ENCODE data around the gene PFDN1. TPM values are rescaled to one million over a fixed set of nuclear protein-coding genes. Genes with fewer than 3 reads are reported as not detected.
A peak's percentile ranks its signal among the peaks of the same experiment; 100 is the strongest.

PFDN1 gene
- total and polyA plus RNA-seq, 3 donors from 2014 or later = 62.4 to 185 (median 156) TPM

DNA sequence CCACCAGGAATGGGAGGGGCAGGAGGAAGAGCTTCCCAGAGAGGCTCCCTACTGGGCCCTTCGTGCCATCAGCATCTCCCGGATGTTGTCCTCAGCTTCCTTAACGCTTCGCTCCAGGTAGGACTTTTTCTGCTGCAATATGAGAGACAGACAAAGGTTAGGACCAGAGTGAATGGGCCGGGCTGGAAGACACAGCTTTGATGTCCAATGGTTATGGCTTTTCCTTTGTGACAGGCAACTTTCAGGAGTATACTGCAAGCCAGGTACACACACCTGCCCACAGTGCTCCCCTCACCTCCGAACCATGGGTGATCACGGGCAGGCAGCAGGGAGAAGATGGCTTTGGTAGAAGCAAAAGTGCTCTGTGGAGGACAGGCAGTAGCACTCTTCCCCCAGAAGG lies 57.0 kb downstream of the PFDN1 start:
- WGBS, 2 donors = 73 to 85% methylated on average over 7 of the region's 7 CpGs
- Histone ChIP-seq H3K9me3 (no peaks in the 10 kb centered on the region), H3K36me3 (ENCODE audit: low read depth, missing control alignments) (no peaks in the 10 kb centered on the region), H3K27me3 (no peaks in the 10 kb centered on the region), H3K4me3 (no peak overlapping the region), H3K27ac (peak overlapping the region; percentile 45 to 73), H3K4me1 (peaks cover 34% of the 10 kb centered on the region)
- no peak for DNase-seq
- TF ChIP-seq CTCF (IDR thresholded peaks at IDR 0.05) (no peak), POLR2A (IDR thresholded peaks at IDR 0.05) (no peak)
- intact Hi-C loops (cut with DNase I; ENCODE audit: low total_unique reads) = no loop called here

DNA sequence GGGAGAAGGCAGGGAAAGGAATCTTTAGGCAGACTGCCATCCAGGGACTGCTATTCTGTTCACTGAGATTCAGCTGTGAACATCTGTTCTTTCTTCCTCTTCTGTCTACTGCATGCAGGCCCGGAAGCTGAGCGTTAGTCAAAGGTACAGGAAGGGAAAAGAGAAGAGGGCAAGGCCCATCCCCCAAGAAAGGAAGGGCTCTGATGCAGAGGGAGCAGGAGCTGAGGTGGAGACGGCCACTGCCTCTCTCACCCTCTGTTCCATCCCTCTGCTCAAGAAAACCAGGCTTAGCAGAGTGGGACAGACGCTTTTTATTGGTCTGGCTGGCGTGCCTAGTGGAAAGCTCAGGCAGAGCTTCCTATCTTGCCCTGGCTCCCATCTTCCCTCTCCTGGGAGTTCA lies 57.6 kb downstream of the PFDN1 start:
- 66 to 72% methylated on average over 5 of the region's 5 CpGs for WGBS, 2 donors
- no peak for DNase-seq
- intact Hi-C loops (cut with DNase I; ENCODE audit: low total_unique reads) = no loop called here
- Histone ChIP-seq H3K27ac (peak overlapping the region; percentile 45 to 73), H3K27me3 (no peaks in the 10 kb centered on the region), H3K4me3 (no peak overlapping the region), H3K36me3 (ENCODE audit: low read depth, missing control alignments) (no peaks in the 10 kb centered on the region), H3K9me3 (no peaks in the 10 kb centered on the region), H3K4me1 (peaks cover 36% of the 10 kb centered on the region)
- no peak for TF ChIP-seq CTCF (IDR thresholded peaks at IDR 0.05)

DNA sequence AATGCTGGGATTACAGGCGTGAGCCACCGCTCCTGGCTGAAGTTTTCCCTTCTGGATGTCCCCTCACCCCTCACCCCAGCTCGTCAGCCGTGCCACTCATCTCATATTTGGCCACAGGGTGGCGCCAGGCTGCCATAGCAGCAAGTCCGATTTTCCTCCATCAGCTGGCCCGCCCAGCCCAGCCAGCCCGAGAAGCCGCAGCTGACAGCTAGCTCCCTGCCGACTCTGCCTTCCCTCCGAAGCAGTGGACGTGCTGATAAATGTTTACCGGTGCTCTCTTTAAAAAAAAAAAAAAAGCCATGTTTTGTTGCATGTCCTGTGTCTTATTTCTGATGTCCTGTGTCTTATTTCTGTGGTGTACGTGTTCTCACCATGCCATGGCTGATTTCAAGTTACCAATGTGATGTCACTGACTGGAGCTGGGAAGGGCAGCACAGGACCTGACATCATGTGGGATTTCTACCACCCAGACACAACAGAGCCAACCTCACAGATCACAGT lies 58.3 kb downstream of the PFDN1 start:
- TF ChIP-seq CTCF (IDR thresholded peaks at IDR 0.05) = peak; percentile 90 to 94 (median 90)
- no peak for TF ChIP-seq POLR2A (IDR thresholded peaks at IDR 0.05)
- Histone ChIP-seq H3K27ac (no peak overlapping the region), H3K4me1 (peaks cover 36% of the 10 kb centered on the region), H3K4me3 (no peak overlapping the region), H3K27me3 (no peaks in the 10 kb centered on the region), H3K9me3 (no peaks in the 10 kb centered on the region), H3K36me3 (ENCODE audit: low read depth, missing control alignments) (no peaks in the 10 kb centered on the region)
- intact Hi-C loops (cut with DNase I; ENCODE audit: low total_unique reads) = loop anchor here (5.0 kb wide), 1 partner anchor 108 kb away; no protein-coding TSS in a partner anchor
- peak; percentile 95 for DNase-seq
- 20 to 30% methylated on average over 14 of the region's 14 CpGs for WGBS, 2 donors

DNA sequence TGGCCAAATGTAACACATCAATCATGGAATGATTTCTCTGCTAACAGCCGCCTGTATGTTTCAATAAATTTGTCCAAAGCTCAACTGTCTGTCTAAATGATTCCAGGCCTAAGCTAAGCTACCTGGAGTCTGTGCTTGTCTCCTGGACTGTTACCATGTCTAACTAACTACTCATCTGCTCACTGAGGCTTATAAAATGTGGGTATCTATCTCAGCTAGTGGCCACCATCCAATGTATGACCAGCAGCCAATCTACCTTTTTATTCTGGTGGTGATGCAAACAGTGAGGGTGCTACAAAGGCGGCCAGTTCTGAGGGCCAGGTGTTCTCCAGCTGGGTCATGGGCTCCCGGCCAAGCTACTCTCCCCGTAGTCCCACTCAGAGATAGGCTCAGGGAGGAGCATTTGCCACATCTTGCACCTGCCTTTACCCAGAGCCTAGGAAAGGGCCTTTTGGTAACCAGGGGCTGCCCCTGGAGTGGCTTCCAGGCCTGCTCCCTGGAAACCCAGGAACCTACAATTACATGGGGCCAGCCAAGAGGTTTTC lies 59.1 kb downstream of the PFDN1 start:
- intact Hi-C loops (cut with DNase I; ENCODE audit: low total_unique reads) = loop anchor here (5.0 kb wide), 1 partner anchor 109 kb away; no protein-coding TSS in a partner anchor
- H3K27ac ChIP-seq = no peak overlapping the region
- no peaks in the 10 kb centered on the region for H3K36me3 ChIP-seq (ENCODE audit: low read depth, missing control alignments)
- 63 to 77% methylated on average over 4 of the region's 4 CpGs for WGBS, 2 donors
- H3K27me3 ChIP-seq = no peaks in the 10 kb centered on the region
- no peak for TF ChIP-seq CTCF (IDR thresholded peaks at IDR 0.05)
- DNase-seq = no peak
- H3K4me3 ChIP-seq = no peak overlapping the region
- no peaks in the 10 kb centered on the region for H3K9me3 ChIP-seq
- peaks cover 36% of the 10 kb centered on the region for H3K4me1 ChIP-seq

Measured in testis (tissue), 3 donors.